Endothelial cell of umbilical vein (primary cell): ENCODE results near the gene PDGFRB. TPM values are rescaled to one million over a fixed set of nuclear protein-coding genes. Genes with fewer than 3 reads are reported as not detected.

ENCODE experiments used
- BruUV-seq: library from RNA; stranded (reverse); fragments of 400-500 nt; replicated peaks from 2 replicates; lab custom pipeline; 2021; lab: Mats Ljungman, UMichigan
- CTCF ChIA-PET: fragments of 300-600, 350-600 bp; sonication (Branson Sonifier 250); formaldehyde crosslinking; loops from one replicate; lab custom pipeline; 2021; ENCODE audit warnings: antibody characterized with exemption, inconsistent platforms; lab: Charles Lee
- POLR2A ChIA-PET: fragments of 300-600, 350-600 bp; sonication (Branson Sonifier 250); formaldehyde crosslinking; loops from one replicate; lab custom pipeline; 2021; ENCODE audit warnings: antibody characterized with exemption, inconsistent platforms; lab: Charles Lee
- DNase-seq: peaks from one replicate; pipeline ENCODE4 v3.0.0-alpha.2; 2011; ENCODE audit warnings: low read depth, low spot score
- FAIRE-seq: peaks from 2 replicates; lab custom pipeline; 2011; peaks lifted over from hg19 to GRCh38; lab: Jason Lieb, UNC
- H2AFZ ChIP-seq: 2 replicates; pipeline ENCODE4 v1.6.0; 2012; ENCODE audit warnings: low read depth, low read length, control low read depth, inconsistent platforms
- H3K27ac ChIP-seq: 2 replicates; pipeline ENCODE4 v1.5.1; 2011; ENCODE audit warnings: low read depth, mild to moderate bottlenecking, control low read depth, low read length, moderate library complexity; ENCODE audit not compliant: insufficient read depth
- H3K27me3 ChIP-seq, 2 experiments: 2 replicates each; pipeline versions ENCODE4 v1.6.0 to v1.6.1; 2011; ENCODE audit warnings: low read length in 2 of 2, mixed read lengths in 1 of 2; ENCODE audit not compliant: control insufficient read depth in 2 of 2, insufficient read depth in 2 of 2
- H3K36me3 ChIP-seq, 2 experiments: 2 replicates in 1 of 2; 3 replicates in 1 of 2; pipeline ENCODE4 v1.5.1; 2011; ENCODE audit warnings: low read length in 2 of 2, mild to moderate bottlenecking in 1 of 2, moderate library complexity in 1 of 2; ENCODE audit not compliant: control insufficient read depth in 2 of 2, insufficient read depth in 2 of 2; ENCODE audit errors: extremely low read depth in 1 of 2
- H3K4me1 ChIP-seq: 3 replicates; pipeline ENCODE4 v1.5.1; 2011; ENCODE audit warnings: mild to moderate bottlenecking, low read length; ENCODE audit not compliant: control insufficient read depth, insufficient read depth; ENCODE audit errors: extremely low read depth
- H3K4me2 ChIP-seq: 2 replicates; pipeline ENCODE4 v1.6.1; 2011; ENCODE audit warnings: low read length, control low read depth, mixed read lengths; ENCODE audit not compliant: insufficient read depth
- H3K4me3 ChIP-seq, 3 experiments: fragments of 200-600 bp in 1 of 3; sonication (generic), shearing (Covaris generic) in 1 of 3; replicated peaks in 1 of 3; 2 replicates each; pipeline ENCODE4 v1.5.1; 2011 to 2016; ENCODE audit warnings: control low read depth in 3 of 3, low read length in 3 of 3, mild to moderate bottlenecking in 2 of 3, inconsistent platforms in 1 of 3, low read depth in 1 of 3, moderate library complexity in 1 of 3; ENCODE audit not compliant: insufficient read depth in 1 of 3
- H3K79me2 ChIP-seq: 2 replicates; pipeline ENCODE4 v1.6.0; 2012; ENCODE audit warnings: low read length, inconsistent platforms; ENCODE audit not compliant: control insufficient read depth, insufficient read depth
- H3K9ac ChIP-seq: replicated peaks from 2 replicates; pipeline ENCODE3; 2011; ENCODE audit warnings: low read length, control low read depth; ENCODE audit not compliant: insufficient read depth; ENCODE audit errors: extremely low read depth
- H3K9me1 ChIP-seq: replicated peaks from 3 replicates; pipeline ENCODE4 v1.6.0; 2011; ENCODE audit warnings: mild to moderate bottlenecking, low read length; ENCODE audit not compliant: control insufficient read depth, insufficient read depth; ENCODE audit errors: extremely low read depth
- H3K9me3 ChIP-seq: replicated peaks from 2 replicates; pipeline ENCODE4 v1.5.1; 2012; ENCODE audit warnings: low read length, inconsistent platforms; ENCODE audit not compliant: control insufficient read depth, insufficient read depth
- H4K20me1 ChIP-seq: replicated peaks from 2 replicates; pipeline ENCODE3; 2011; ENCODE audit warnings: mild to moderate bottlenecking, low read length; ENCODE audit not compliant: control insufficient read depth, insufficient read depth; ENCODE audit errors: extremely low read depth
- EZH2 ChIP-seq: IDR thresholded peaks from 2 replicates; pipeline ENCODE4 v1.6.1; 2012; ENCODE audit warnings: borderline replicate concordance, low read depth, mild to moderate bottlenecking, moderate library complexity, low read length, inconsistent platforms; ENCODE audit not compliant: severe bottlenecking
- FOS ChIP-seq: IDR thresholded peaks from 2 replicates; pipeline ENCODE4 v1.6.1; 2011; ENCODE audit warnings: mild to moderate bottlenecking, low read length, moderate library complexity, borderline replicate concordance; ENCODE audit not compliant: insufficient read depth
- GATA2 ChIP-seq: IDR thresholded peaks from 2 replicates; pipeline ENCODE4 v1.7.0; 2011; ENCODE audit warnings: low read depth, mild to moderate bottlenecking, moderate library complexity, mixed read lengths, low read length; ENCODE audit not compliant: insufficient read length, insufficient read depth
- JUN ChIP-seq: IDR thresholded peaks from 2 replicates; pipeline ENCODE4 v1.6.1; 2011; ENCODE audit warnings: borderline replicate concordance, low read depth; ENCODE audit not compliant: insufficient read length, insufficient read depth
- MYC ChIP-seq: IDR thresholded peaks from one replicate; pipeline ENCODE4 v1.6.1; 2011; ENCODE audit warnings: mild to moderate bottlenecking, low read depth, low read length
- POLR2A ChIP-seq: IDR thresholded peaks from 2 replicates; pipeline ENCODE4 v1.6.1; 2012; ENCODE audit warnings: low read depth, mild to moderate bottlenecking, control low read depth, low read length
- POLR2AphosphoS5 ChIP-seq: IDR thresholded peaks from 2 replicates; pipeline ENCODE4 v1.6.1; 2012; ENCODE audit warnings: low read depth, mild to moderate bottlenecking, control low read depth, low read length, moderate library complexity; ENCODE audit not compliant: insufficient read depth
- dilution Hi-C: fragments of 300-500 bp; cut with MboI; formaldehyde crosslinking; loops from one replicate; pipeline ENCODE4 v1.15.0; 2019; ENCODE audit warnings: low sequenced_read_pairs; ENCODE audit not compliant: extremely low pct_ligation_motif_present
- intact Hi-C: fragments of 100-400 bp; cut with micrococcal nuclease; formaldehyde crosslinking; loops from one replicate; pipeline ENCODE4 v1.10.0; 2022
- polyA plus RNA-seq, 4 experiments: library from polyadenylated mRNA; depleted of rRNA in 3 of 4; stranded (reverse) in 3 of 4; unstranded in 1 of 4; fragments of >200 nt; gene quantifications; 2 replicates each; pipeline versions ENCODE4 v1.2.1 to v1.2.3, GENCODE V29; 2011 to 2012; ENCODE audit warnings: missing spikeins in 1 of 4
- total RNA-seq: library from RNA; stranded (reverse); gene quantifications from 2 replicates; pipeline ENCODE4 v1.2.3, GENCODE V29; 2021
- TF ChIP-seq, protein P1 (sequence below), 2 donors: IDR thresholded peaks; 1 replicate in 1 of 2; 2 replicates in 1 of 2; pipeline ENCODE4 v1.5.1; 2011; ENCODE audit warnings: low read length in 2 of 2, mild to moderate bottlenecking in 2 of 2, moderate library complexity in 2 of 2, control low read depth in 1 of 2, inconsistent platforms in 1 of 2, low read depth in 1 of 2; ENCODE audit not compliant: insufficient read depth in 1 of 2; ENCODE audit errors: extremely low read depth in 1 of 2
- TF ChIP-seq, protein P2 (sequence below): IDR thresholded peaks from 2 replicates; pipeline ENCODE4 v1.6.1; 2011; ENCODE audit not compliant: insufficient read depth, insufficient read length

Gene PDGFRB
- total and polyA plus RNA-seq, 2 donors (not counting 3 experiments of a cell fraction or from before 2014, with no cell fraction given) = 1.4 to 1.7 TPM

DNA sequence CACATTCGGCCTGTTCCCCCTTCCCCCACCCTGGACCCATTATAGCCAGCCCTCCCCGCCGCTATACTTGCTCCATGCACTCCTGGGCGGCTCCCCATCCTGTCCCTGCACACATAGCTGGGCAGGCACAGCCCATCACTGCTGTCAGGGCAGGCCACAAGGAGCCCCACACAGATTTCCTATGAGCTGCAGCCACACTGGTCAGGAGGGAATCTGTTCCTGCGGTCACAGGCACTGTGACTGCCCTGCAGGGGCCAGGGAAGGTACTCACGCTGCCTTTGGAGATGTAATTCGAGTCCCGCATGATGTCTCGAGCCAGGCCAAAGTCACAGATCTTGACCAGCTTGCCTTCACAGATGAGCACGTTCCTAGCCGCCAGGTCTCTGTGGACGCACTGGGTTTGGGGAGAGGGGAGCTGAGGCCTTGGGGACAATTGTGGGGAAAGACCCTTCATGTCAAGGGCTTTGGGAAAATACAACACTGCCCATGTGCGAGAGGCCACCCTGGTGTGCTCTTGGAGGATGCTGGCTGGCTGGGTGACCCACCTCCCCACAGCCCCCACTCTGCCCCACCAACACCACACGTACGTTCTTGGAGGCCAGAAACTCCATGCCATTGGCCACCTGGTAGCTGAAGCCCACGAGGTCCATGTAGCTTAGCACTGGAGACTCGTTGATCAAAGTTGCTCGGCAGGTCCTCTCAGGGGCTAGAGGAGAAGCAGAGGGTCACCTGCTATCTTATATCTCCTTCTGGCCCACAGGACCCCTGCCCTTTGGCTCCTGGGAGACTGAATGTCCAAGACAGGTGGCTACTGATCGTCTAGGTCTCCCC lies 34.8 kb downstream of the PDGFRB start:
- H3K4me2 ChIP-seq = no peak overlapping the region
- intact Hi-C loops (no loop called here), dilution Hi-C loops (no loop called here)
- no peak overlapping the region for H3K4me3 ChIP-seq
- CTCF ChIA-PET = interaction anchor here (1.1 to 1.6 kb wide), 2 partner anchors 9 to 287 kb away, joined by 3 to 5 read pairs; no protein-coding TSS in a partner anchor
- no peaks in the 10 kb centered on the region for H3K9me3 ChIP-seq
- no peak overlapping the region for H2AFZ ChIP-seq
- no peaks in the 10 kb centered on the region for H3K27me3 ChIP-seq
- no peak for FAIRE-seq
- H3K79me2 ChIP-seq = no peaks in the 10 kb centered on the region
- H3K4me1 ChIP-seq = peaks cover 9% of the 10 kb centered on the region
- H4K20me1 ChIP-seq = no peaks in the 10 kb centered on the region
- no peak for TF ChIP-seq JUN
- TF ChIP-seq EZH2 = no peak
- TF ChIP-seq MYC = no peak
- TF ChIP-seq, protein P1, sequence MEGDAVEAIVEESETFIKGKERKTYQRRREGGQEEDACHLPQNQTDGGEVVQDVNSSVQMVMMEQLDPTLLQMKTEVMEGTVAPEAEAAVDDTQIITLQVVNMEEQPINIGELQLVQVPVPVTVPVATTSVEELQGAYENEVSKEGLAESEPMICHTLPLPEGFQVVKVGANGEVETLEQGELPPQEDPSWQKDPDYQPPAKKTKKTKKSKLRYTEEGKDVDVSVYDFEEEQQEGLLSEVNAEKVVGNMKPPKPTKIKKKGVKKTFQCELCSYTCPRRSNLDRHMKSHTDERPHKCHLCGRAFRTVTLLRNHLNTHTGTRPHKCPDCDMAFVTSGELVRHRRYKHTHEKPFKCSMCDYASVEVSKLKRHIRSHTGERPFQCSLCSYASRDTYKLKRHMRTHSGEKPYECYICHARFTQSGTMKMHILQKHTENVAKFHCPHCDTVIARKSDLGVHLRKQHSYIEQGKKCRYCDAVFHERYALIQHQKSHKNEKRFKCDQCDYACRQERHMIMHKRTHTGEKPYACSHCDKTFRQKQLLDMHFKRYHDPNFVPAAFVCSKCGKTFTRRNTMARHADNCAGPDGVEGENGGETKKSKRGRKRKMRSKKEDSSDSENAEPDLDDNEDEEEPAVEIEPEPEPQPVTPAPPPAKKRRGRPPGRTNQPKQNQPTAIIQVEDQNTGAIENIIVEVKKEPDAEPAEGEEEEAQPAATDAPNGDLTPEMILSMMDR (IDR thresholded peaks at IDR 0.05; ENCODE audit: extremely low read depth in 1 of 2, insufficient read depth in 1 of 2, low read depth in 1 of 2, low read length in 2 of 2) = no peak
- no peak for TF ChIP-seq POLR2AphosphoS5
- TF ChIP-seq POLR2A = no peak
- no peak for TF ChIP-seq GATA2
- TF ChIP-seq FOS = no peak
- TF ChIP-seq, protein P2, sequence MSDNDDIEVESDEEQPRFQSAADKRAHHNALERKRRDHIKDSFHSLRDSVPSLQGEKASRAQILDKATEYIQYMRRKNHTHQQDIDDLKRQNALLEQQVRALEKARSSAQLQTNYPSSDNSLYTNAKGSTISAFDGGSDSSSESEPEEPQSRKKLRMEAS = no peak
- H3K36me3 ChIP-seq = no peaks in the 10 kb centered on the region
- DNase-seq = no peak
- no peaks in the 10 kb centered on the region for H3K9me1 ChIP-seq
- BruUV-seq = no TSS peak
- POLR2A ChIA-PET = no interaction called here
- H3K27ac ChIP-seq = no peak overlapping the region
- H3K9ac ChIP-seq = no peak overlapping the region
